ENCODE data around the gene CDK7.

CDK7 gene

DNA sequence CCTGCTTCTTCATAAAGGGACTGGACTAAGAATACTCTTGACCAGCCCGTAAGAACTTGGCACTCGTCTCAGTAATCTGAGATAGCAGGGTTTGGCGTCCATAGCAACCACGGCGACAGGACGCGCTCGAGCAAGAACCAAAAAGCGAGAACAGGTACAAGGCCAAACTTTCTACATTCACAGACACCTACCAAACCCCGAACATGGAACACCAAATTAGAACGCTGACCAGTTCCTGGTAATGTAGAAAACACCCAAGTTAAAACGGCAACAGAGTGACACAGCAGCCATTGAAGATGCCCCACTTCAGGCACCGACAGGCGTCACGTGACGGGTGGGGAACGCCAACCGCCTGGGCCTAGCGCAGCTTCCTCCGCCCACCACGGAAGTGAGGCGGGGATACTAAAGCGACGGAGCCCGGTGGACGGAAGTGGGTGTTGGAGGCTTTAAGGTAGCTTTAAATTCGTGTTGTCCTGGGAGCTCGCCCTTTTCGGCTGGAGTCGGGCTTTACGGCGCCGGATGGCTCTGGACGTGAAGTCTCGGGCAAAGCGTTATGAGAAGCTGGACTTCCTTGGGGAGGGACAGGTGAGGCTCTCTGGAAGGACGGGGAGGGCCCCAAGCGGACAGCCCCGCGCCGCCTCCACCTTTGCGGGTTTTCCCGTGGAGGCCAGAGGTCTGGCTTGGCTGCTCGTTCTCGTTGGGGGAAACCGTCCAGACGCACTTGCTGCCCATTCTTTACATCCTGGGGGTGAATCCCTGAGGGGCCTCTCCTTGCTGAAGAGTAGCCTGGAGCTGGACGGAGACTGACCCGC, at the start of gene CDK7:
Gene CDK7, plus strand, starts transcription at position 430 of the 812 bp plus-strand sequence. Its CDS starts 90 bp downstream, at position 520.
- DNase-seq = peak; percentile 92
- H3K27ac Mint-ChIP-seq = peak within 1 kb of the TSS; percentile 96

GRCh38 chr5:69187342-69187741, 47.3 kb upstream of the CDK7 start:
- peak overlapping the region; percentile 34 for H3K4me3 Mint-ChIP-seq
- H3K27ac Mint-ChIP-seq = no peak overlapping the region
- H3K9me3 Mint-ChIP-seq = no peaks in the 10 kb centered on the region
- H3K36me3 Mint-ChIP-seq (ENCODE audit: low read depth) = peaks cover 21% of the 10 kb centered on the region
- no peaks in the 10 kb centered on the region for H3K27me3 Mint-ChIP-seq
- DNase-seq = no peak
- H3K4me1 Mint-ChIP-seq (ENCODE audit: low read depth) = peaks cover 16% of the 10 kb centered on the region

More for the DNA sequence above, at the start of gene CDK7:
- Mint-ChIP-seq H3K36me3 (ENCODE audit: low read depth) (peaks cover 50% of the 10 kb centered on the region), H3K9me3 (no peaks in the 10 kb centered on the region), H3K4me3 (peak within 1 kb of the TSS; percentile 97), H3K4me1 (ENCODE audit: low read depth) (peaks cover 41% of the 10 kb centered on the region), H3K27me3 (no peaks in the 10 kb centered on the region)

GRCh38 chr5:69188811-69189161, 45.9 kb upstream of the CDK7 start:
- Mint-ChIP-seq H3K9me3 (no peaks in the 10 kb centered on the region), H3K4me3 (peak overlapping the region; percentile 91), H3K36me3 (ENCODE audit: low read depth) (peaks cover 27% of the 10 kb centered on the region), H3K4me1 (ENCODE audit: low read depth) (peaks cover 16% of the 10 kb centered on the region), H3K27ac (peak overlapping the region; percentile 96), H3K27me3 (no peaks in the 10 kb centered on the region)
- no peak for DNase-seq

GRCh38 chr5:69189162-69190086, 45.3 kb upstream of the CDK7 start, which contains the start of gene CENPH:
CENPH (plus strand) TSS chr5:69189583; CDS start chr5:69189635, 52 bp downstream.
- DNase-seq = peak; percentile 95
- Mint-ChIP-seq H3K4me3 (peak within 1 kb of the TSS; percentile 91), H3K27ac (peak within 1 kb of the TSS; percentile 96), H3K9me3 (no peaks in the 10 kb centered on the region), H3K27me3 (no peaks in the 10 kb centered on the region), H3K4me1 (ENCODE audit: low read depth) (peaks cover 16% of the 10 kb centered on the region), H3K36me3 (ENCODE audit: low read depth) (peaks cover 33% of the 10 kb centered on the region)

GRCh38 chr5:69202497-69202896, 32.2 kb upstream of the CDK7 start:
- DNase-seq = no peak
- H3K36me3 Mint-ChIP-seq (ENCODE audit: low read depth) = peaks cover 73% of the 10 kb centered on the region
- H3K9me3 Mint-ChIP-seq = no peaks in the 10 kb centered on the region
- no peak overlapping the region for H3K27ac Mint-ChIP-seq
- no peaks in the 10 kb centered on the region for H3K4me1 Mint-ChIP-seq (ENCODE audit: low read depth)
- H3K4me3 Mint-ChIP-seq = no peak overlapping the region
- H3K27me3 Mint-ChIP-seq = no peaks in the 10 kb centered on the region

DNA sequence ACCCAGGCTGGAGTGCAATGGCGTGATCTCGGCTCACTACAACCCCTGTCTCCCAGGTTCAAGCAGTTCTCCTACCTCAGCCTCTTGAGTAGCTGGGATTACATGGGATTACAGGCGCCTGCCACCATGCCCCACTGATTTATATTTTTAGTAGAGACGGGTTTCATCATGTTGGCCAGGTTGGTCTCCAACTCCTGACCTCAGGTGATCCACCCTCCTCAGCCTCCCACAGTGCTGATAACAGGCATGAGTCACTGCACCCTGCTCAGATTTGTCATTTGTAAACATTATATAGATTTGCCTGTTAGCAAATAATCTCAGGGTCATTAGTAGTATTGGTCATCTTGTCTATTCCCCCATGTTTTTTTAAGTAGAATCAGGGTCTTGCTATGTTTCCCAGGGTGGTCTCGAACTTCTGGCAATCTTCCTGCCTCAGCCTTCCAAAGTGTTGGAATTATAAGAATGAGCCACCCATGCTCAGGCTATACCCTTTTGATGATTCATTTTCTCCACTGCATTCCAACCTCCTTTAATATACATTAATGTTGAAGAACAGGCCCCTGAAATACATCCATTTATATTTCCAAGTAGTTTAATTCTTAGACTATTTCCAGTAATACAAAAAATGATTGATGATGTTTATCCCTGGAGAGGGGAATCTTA, 28.0 kb upstream of the CDK7 start:
- H3K27me3 Mint-ChIP-seq = no peaks in the 10 kb centered on the region
- no peaks in the 10 kb centered on the region for H3K4me1 Mint-ChIP-seq (ENCODE audit: low read depth)
- peaks cover 68% of the 10 kb centered on the region for H3K36me3 Mint-ChIP-seq (ENCODE audit: low read depth)
- H3K27ac Mint-ChIP-seq = no peak overlapping the region
- no peak overlapping the region for H3K4me3 Mint-ChIP-seq
- DNase-seq = no peak
- no peaks in the 10 kb centered on the region for H3K9me3 Mint-ChIP-seq

DNA sequence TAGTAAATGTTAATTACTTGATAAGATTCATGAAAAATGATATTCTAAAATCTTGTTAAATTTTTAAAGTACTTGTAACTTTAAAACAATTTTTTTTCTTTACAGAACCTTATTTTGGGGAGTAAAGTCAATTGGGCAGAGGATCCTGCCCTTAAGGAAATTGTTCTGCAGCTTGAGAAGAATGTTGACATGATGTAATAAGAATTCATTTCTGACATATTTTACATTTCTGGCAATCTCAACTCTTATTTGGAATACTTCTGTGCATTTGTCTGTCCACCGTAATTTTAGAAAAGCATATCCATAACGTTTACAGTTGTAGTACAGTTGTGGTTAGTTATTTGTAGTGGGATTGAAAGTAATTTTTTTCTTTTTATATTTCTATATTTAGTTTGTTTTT, 25.1 kb upstream of the CDK7 start:
- H3K9me3 Mint-ChIP-seq = no peaks in the 10 kb centered on the region
- no peak overlapping the region for H3K27ac Mint-ChIP-seq
- H3K4me3 Mint-ChIP-seq = no peak overlapping the region
- DNase-seq = no peak
- peaks cover 62% of the 10 kb centered on the region for H3K36me3 Mint-ChIP-seq (ENCODE audit: low read depth)
- no peaks in the 10 kb centered on the region for H3K27me3 Mint-ChIP-seq
- no peaks in the 10 kb centered on the region for H3K4me1 Mint-ChIP-seq (ENCODE audit: low read depth)

DNA sequence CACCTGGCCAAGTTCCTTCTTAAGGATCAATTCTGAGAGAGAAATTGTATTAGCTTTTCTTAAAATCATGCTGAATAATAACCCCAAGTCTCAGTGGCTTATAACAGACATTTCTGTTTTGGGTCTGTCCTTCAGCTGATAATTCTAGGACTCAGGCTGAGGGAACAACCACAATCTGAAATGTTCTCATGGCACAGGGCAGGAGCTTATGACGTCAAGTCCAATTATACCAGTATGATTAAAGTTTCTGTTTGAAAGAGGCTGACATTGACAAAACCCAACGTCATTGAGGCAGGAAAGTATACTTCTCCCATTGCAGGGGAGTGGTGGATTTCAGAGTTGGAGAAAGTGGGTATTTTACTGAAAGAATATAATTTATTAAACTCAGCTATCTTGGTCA, 23.5 kb upstream of the CDK7 start:
- Mint-ChIP-seq H3K4me1 (ENCODE audit: low read depth) (no peaks in the 10 kb centered on the region), H3K27me3 (no peaks in the 10 kb centered on the region), H3K9me3 (no peaks in the 10 kb centered on the region), H3K27ac (no peak overlapping the region), H3K4me3 (no peak overlapping the region), H3K36me3 (ENCODE audit: low read depth) (peaks cover 61% of the 10 kb centered on the region)
- DNase-seq = no peak

DNA sequence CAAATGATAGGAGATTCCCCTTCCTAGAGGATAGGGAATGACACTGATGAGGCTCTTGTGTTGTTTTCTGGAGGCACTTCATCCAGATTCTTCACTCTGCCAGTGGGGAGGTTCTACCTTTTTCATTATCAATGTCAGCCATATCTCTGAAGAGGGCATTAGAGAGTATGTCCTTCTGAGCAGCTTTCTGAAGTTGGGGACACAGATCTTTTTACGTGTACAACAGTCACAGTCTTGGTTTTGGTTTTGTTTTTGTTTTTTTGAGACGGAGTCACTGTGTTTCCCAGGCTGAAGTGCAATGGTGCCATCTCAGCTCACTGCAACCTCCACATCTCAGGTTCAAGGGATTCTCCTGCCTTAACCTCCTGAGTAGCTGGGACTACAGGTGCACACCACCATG, 22.7 kb upstream of the CDK7 start:
- H3K36me3 Mint-ChIP-seq (ENCODE audit: low read depth) = peaks cover 53% of the 10 kb centered on the region
- H3K4me1 Mint-ChIP-seq (ENCODE audit: low read depth) = peaks cover 5% of the 10 kb centered on the region
- no peak for DNase-seq
- no peak overlapping the region for H3K4me3 Mint-ChIP-seq
- H3K27me3 Mint-ChIP-seq = no peaks in the 10 kb centered on the region
- H3K27ac Mint-ChIP-seq = no peak overlapping the region
- H3K9me3 Mint-ChIP-seq = no peaks in the 10 kb centered on the region

GRCh38 chr5:69213513-69214215, 21.0 kb upstream of the CDK7 start:
- Mint-ChIP-seq H3K27ac (no peak overlapping the region), H3K9me3 (no peaks in the 10 kb centered on the region), H3K4me1 (ENCODE audit: low read depth) (peaks cover 13% of the 10 kb centered on the region), H3K4me3 (no peak overlapping the region), H3K36me3 (ENCODE audit: low read depth) (peaks cover 53% of the 10 kb centered on the region), H3K27me3 (no peaks in the 10 kb centered on the region)
- DNase-seq = no peak

DNA sequence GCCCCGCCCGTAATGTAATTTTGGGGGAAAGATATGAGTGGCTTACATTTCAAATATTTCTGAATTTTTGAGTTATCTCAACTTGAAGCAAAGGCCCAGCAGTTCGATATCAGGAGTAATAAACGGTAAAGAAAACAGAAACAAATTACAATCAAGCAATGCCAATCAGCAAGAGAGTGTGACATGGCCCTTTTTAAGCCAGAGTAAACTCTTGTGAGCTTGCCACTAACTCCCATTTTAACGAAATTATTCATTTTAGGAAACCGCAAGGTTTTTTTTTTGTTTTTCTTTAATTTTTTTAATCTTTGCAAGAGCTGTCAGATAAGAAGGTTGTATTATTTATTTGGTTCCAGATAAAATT, 17.6 kb upstream of the CDK7 start:
- Mint-ChIP-seq H3K4me3 (peak overlapping the region; percentile 99), H3K4me1 (ENCODE audit: low read depth) (peaks cover 23% of the 10 kb centered on the region), H3K27me3 (no peaks in the 10 kb centered on the region), H3K36me3 (ENCODE audit: low read depth) (peaks cover 38% of the 10 kb centered on the region), H3K9me3 (no peaks in the 10 kb centered on the region), H3K27ac (peak overlapping the region; percentile 99)
- no peak for DNase-seq

DNA sequence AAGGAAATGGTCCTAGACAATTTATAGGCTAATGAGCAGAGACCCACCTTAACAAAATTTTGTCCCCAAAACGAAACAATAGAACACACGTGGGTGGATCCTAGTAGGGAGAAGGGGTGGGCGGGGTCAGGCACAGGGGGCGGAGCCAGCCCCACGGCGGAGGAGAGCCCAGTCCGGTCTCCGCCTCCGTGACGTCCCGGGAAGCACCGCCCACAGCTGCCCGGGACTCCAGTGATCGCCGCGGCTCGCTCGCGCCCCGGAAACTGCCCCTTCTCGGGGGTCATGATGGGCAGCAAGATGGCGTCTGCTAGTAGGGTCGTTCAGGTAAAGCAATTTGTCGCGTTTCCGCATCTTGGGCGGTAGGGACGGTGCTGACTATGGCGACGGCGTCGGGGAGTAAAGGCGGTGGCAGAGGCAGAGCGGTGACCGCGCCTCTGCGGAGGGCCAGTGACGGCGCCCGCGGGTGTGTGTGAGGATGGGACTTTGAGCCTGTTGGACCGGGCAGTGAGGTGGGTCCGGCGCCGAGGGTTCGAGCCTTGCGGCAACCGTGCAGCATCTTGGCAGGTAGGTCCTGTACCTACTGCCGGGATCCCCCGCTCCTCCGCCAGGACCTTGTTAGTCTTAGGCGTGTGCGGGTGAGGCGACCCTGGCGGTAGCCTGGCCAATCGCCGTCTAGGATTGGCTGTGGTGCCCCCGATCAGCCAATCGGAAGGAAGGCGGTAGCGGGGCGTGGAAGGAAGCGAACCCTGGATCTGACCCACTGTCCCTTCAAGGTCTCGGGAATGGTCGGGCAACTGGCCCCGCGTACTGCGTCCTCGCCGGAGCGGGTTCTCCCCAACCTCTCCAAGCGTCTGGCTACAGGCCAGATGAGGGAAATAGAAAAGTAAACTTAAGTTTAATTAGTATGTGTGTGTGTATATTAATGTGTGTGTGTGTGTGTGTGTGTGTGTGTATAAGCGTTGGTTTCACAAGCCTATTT, 16.8 kb upstream of the CDK7 start:
- Mint-ChIP-seq H3K27me3 (no peaks in the 10 kb centered on the region), H3K9me3 (no peaks in the 10 kb centered on the region), H3K27ac (peak overlapping the region; percentile 99), H3K4me3 (peak overlapping the region; percentile 99), H3K4me1 (ENCODE audit: low read depth) (peaks cover 23% of the 10 kb centered on the region), H3K36me3 (ENCODE audit: low read depth) (peaks cover 37% of the 10 kb centered on the region)
- DNase-seq = peak; percentile 93

- H3K36me3 Mint-ChIP-seq (ENCODE audit: low read depth) = peaks cover 27% of the 10 kb centered on the region
- H3K27me3 Mint-ChIP-seq = no peaks in the 10 kb centered on the region
Measured at GRCh38 chr5:69219939-69220338, 14.7 kb upstream of the CDK7 start.

More at GRCh38 chr5:69219939-69220338, 14.7 kb upstream of the CDK7 start:
- Mint-ChIP-seq H3K9me3 (no peaks in the 10 kb centered on the region), H3K4me3 (no peak overlapping the region), H3K27ac (no peak overlapping the region), H3K4me1 (ENCODE audit: low read depth) (peaks cover 23% of the 10 kb centered on the region)
- no peak for DNase-seq
